Ramos (cell line): ENCODE measurements around the gene ACTR3C.
"Not testable (repeated sequence)": the region's sequence is repeated elsewhere in the genome, so short reads cannot be mapped to it uniquely, and the experiment has no call there.

Source experiments
- in situ Hi-C: fragments of 300-500 bp; cut with MboI; formaldehyde crosslinking; loops from one replicate; pipeline ENCODE4 v1.14.3; 2022; ENCODE audit warnings: low sequenced_read_pairs; ENCODE audit not compliant: unreplicated experiment

The ACTR3C gene

GRCh38 chr7:150316987-150317386, 6.4 kb downstream of the ACTR3C start:
- in situ Hi-C loops: not testable (repeated sequence)

DNA sequence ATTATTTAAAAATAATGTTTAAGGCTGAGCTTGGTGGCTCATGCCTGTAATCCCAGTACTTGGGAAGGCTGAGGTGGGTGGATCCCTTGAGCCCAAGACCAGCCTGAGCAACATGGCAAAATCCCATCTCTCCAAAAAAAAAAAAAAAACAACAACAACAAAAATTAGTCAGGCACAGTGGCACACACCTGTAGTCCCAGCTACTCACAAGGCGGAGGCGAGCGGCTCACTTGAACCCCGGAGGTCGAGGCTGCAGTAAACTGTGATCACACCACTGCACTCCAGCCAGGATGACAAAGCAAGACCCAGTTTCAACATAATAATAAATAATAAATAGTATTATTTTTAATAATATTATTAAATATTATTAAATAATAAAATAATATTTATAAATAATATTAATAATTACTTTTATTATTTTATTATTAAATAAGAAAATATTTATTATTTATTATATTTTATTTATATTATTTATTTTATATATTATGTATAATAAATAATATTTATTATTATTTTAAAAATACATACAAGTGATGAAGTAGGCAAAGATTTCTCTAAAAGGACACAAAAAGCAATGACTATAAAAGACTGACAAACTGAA, 8.6 kb downstream of the ACTR3C start:
- in situ Hi-C loops: no loop called here

DNA sequence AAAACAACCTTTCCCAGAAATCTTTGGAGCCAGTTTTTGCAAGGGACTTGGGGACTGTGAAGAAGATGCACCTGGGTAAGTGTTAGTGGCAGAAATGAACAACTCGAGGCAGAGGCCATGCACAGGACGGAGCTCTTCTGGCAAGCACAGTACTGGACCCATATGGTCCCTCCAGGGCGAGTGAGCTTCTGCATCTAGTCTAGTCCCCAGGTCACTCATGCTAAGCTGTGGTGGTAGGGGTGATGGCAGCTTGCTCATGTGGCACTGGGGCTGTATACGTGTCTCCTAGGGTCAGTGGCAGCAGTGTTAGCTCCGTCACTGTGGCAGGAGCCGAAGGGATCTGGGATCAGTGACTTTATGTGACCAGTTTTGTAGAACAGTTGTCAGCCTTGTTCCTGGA, 9.5 kb downstream of the ACTR3C start:
- in situ Hi-C loops: no loop called here

DNA sequence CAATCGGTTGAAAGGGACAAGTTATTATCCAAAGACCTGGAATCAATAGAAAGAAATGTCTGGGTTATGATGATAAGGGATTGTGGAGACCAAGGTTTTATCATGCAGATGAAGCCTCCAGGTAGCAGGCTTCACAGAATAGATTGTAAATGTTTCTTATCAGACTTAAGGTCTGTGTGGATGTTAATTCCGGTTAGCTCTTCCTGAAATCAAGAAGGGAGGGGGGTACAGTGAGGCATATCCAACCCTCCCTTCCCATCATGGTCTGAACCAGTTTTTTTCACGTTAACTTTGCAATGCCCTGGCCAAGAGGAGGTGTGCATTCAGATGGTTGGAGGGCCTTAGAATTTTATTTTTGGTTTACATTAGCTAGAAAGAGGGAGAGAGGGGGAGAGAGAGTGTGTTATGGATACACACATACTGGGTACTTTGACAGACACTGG, 10.0 kb downstream of the ACTR3C start:
- in situ Hi-C loops: no loop called here

DNA sequence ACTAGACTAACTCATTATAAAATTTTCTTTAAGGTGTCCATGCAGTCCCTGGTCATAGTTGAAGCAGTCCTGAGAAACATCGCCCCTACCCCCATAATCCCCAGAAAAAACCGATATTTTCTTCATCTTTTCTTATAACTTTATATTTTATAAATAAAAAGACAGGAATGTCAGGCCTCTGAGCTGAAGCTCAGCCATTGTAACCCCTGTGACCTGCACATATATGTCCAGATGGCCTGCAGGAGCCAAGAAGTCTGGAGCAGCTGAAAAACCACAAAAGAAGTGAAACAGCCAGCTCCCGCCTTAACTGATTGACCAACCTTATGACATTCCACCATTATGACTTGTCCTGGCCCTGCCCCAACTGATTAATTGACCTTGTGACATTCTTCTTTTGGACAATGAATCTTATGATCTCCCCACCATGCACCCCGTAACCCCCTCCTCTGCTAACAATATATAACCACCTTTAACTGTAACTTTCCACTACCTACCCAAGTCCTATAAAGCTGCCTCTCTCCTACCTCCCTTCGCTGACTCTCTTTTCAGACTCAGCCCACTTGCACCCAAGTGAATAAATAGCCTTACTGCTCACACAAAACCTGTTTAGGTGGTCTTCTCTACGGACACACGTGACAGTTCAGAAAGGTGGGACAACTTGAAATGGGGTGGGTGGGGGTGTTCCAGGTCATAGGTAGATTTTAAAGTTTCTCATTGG, 10.5 kb downstream of the ACTR3C start:
- in situ Hi-C loops: not testable (repeated sequence)

DNA sequence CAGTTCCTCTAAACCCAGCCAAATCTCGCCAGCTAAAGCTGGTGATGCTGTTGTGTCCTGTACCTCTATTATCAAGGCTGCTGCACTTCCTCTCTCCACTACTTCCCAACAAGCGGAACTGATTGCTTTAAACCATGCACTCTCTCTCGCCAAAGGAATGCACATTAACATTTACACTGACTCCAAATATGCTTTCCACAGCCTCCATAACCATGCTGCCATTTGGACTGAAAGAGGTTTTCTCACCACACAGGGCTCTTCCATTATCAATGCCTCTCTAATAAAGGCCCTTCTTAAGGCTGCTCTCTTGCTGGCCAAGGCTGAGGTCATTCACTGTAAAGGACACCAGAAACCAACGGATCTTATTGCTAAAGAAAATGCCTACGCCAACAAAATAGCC, 11.6 kb downstream of the ACTR3C start:
- in situ Hi-C loops: no loop called here

DNA sequence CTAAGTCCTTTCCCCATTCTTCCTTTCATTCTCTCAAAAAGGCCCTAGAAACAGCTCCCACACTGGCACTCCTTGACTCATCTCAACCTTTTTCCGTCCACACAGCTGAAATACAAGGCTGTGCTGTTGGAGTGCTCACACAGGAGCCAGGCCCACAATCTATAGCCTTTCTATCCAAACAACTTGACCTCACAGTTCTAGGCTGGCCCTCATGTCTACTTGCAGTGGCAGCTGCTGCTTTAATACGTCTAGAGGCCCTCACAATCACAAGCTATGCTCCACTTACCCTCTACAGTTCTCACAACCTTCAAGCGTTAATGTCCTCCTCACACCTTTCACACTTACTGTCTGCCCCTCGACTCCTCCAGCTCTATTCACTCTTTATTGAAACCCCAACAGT, 12.2 kb downstream of the ACTR3C start:
- in situ Hi-C loops: no loop called here

GRCh38 chr7:150308575-150308974, 14.8 kb downstream of the ACTR3C start:
- in situ Hi-C loops: no loop called here

GRCh38 chr7:150307904-150308303, 15.4 kb downstream of the ACTR3C start:
- in situ Hi-C loops: no loop called here

DNA sequence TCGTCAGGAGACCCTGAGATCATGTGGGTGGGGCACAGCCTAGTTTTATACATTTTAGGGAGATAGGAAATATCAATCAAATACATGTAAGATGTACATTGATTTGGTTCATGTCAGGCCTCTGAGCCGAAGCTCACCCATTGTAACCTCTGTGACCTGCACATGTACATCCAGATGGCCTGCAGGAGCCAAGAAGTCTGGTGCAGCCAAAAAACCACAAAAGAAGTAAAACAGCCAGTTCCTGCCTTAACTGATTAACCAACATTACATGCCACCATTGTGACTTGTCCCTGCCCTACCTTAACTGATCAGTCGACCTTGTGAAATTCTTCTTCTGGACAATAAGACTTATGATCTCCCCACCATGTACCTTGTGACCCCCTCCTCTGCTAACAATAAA, 16.2 kb downstream of the ACTR3C start:
- in situ Hi-C loops: no loop called here

- in situ Hi-C loops: not testable (repeated sequence)
Measured at GRCh38 chr7:150306377-150306776, 17.0 kb downstream of the ACTR3C start.

- in situ Hi-C loops: not testable (repeated sequence)
Measured at GRCh38 chr7:150305903-150306284, 17.5 kb downstream of the ACTR3C start.

- in situ Hi-C loops: not testable (repeated sequence)
Measured at GRCh38 chr7:150305259-150305902, 18.0 kb downstream of the ACTR3C start.

GRCh38 chr7:150304499-150305258, 18.7 kb downstream of the ACTR3C start:
- in situ Hi-C loops: not testable (repeated sequence)

DNA sequence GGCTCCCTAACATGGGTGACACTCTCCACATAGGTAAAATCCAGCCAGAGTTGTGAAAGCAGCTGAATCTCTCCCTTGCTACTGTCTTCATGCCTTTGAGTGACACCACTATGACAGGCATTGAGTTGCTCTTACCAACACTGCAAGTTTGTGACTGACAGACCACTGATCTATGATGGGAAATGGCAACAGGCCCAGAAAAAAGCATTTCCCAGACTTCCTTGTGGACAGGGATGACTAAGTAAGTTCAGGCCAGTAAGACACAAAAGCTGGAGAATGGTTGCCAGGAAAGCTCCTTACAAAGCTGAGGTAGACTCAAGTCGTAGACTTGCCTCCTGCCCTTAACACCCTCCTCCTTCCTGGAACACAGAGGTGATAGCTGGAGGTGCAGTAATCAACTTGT, 20.4 kb downstream of the ACTR3C start:
- in situ Hi-C loops: not testable (repeated sequence)

GRCh38 chr7:150297978-150298377, 25.4 kb downstream of the ACTR3C start:
- in situ Hi-C loops: loop anchor here (25.0 kb wide), 1 partner anchor 464 kb away; no protein-coding TSS in a partner anchor

GRCh38 chr7:150296802-150297201, 26.5 kb downstream of the ACTR3C start:
- in situ Hi-C loops: loop anchor here (25.0 kb wide), 1 partner anchor 465 kb away; no protein-coding TSS in a partner anchor

DNA sequence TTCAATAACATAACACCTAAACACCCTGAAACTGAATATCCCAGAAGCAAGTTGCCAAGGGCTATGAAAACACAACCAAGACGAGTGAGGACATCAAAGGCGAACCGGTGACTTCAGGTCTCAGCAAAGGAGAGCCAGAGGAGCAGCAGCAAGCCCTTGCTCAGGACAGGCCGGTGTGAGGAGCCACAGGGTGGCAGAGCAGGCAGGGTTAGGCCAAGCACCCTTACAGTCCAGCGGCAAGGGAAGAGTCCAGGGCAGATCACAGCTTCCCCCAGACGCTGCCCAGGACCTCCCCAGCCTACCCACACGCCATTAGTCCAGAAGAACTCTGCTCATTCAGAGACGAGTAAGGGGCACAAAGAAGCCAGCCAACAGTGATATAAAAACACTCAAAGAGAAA, 27.7 kb downstream of the ACTR3C start:
- in situ Hi-C loops: loop anchor here (25.0 kb wide), 1 partner anchor 467 kb away; no protein-coding TSS in a partner anchor

GRCh38 chr7:150295027-150295426, 28.3 kb downstream of the ACTR3C start:
- in situ Hi-C loops: loop anchor here (25.0 kb wide), 1 partner anchor 467 kb away; no protein-coding TSS in a partner anchor

DNA sequence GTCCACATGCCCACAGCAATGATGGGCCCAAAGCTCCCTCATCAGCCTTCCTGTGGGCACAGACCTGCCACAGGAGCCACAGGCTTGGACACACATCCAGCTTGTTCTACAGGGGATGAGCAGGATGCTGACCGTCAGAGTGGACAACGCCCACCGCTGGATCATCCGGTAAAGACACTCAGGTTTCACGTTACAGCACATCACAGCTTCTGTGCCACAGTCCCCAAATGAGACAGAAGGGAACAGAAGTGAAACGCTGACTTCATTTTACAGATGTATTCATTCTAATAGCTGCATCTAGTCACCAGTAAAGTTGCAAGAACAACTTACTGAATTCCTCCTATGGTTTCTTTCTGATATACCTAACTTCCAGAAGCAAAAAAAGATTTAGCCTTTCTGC, 33.0 kb downstream of the ACTR3C start:
- in situ Hi-C loops: loop anchor here (25.0 kb wide), 1 partner anchor 472 kb away; no protein-coding TSS in a partner anchor
